Glutamatergic neuron (in vitro differentiated cells): ENCODE results near the gene PHACTR2. TPM values are rescaled to one million over a fixed set of nuclear protein-coding genes. Genes with fewer than 3 reads are reported as not detected.
"Not testable (repeated sequence)": the region's sequence is repeated elsewhere in the genome, so short reads cannot be mapped to it uniquely, and the experiment has no call there.

Source experiments
- DNase-seq: peaks from one replicate; pipeline ENCODE4 v3.0.0; 2022
- H3K27ac Mint-ChIP-seq: one replicate; pipeline ENCODE4 v1.8.0; 2020; ENCODE audit warnings: mild to moderate bottlenecking, mixed read lengths, inconsistent platforms; ENCODE audit not compliant: unreplicated experiment
- H3K27me3 Mint-ChIP-seq: one replicate; pipeline ENCODE4 v1.8.0; 2020; ENCODE audit warnings: mild to moderate bottlenecking, moderate library complexity, mixed read lengths, inconsistent platforms; ENCODE audit not compliant: unreplicated experiment
- H3K36me3 Mint-ChIP-seq: one replicate; pipeline ENCODE4 v1.8.0; 2020; ENCODE audit warnings: mild to moderate bottlenecking, mixed read lengths, inconsistent platforms; ENCODE audit not compliant: unreplicated experiment
- H3K4me1 Mint-ChIP-seq: one replicate; pipeline ENCODE4 v1.8.0; 2020; ENCODE audit warnings: mild to moderate bottlenecking, low read depth, mixed read lengths, inconsistent platforms; ENCODE audit not compliant: unreplicated experiment
- H3K4me3 Mint-ChIP-seq: one replicate; pipeline ENCODE4 v1.8.0; 2020; ENCODE audit warnings: mild to moderate bottlenecking, mixed read lengths, inconsistent platforms; ENCODE audit not compliant: unreplicated experiment
- H3K9me3 Mint-ChIP-seq: one replicate; pipeline ENCODE4 v1.8.0; 2020; ENCODE audit warnings: mild to moderate bottlenecking, moderate library complexity, mixed read lengths, inconsistent platforms; ENCODE audit not compliant: unreplicated experiment
- CTCF ChIP-seq: fragments of 200-600 bp; sonication (generic); IDR thresholded peaks from one replicate; pipeline ENCODE4 v1.5.0; 2021; ENCODE audit not compliant: partially characterized antibody, unreplicated experiment
- total RNA-seq: library from RNA; stranded (reverse); fragmentation: NEBNext Ultra II Directional; extraction: Animal tissue kit (Norgen Biotek cat#: 25700); gene quantifications from one replicate; pipeline ENCODE4 v1.2.1, GENCODE V29; 2021; ENCODE audit not compliant: unreplicated experiment

PHACTR2 gene
- total RNA-seq, 1 donor from 2014 or later, result 9.7 TPM

DNA sequence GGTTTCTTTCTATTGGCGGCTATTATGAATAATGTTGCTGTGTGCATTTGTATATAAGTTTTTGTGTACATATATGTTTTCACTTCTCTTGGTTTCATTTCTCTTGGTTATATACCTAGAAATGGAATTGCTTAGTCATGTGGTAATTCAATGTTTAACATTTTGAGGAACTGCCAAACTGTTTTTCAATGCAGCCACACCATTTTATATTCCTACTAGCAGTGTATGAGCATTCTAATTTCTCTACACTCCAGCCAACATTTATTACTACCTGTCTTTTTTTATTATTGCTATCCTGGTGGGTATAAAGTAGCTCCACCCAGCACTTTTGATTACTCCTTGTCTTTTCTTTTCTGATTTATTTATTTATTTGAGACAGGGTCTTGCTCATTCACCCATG, 54.8 kb downstream of the PHACTR2 start:
- no peaks in the 10 kb centered on the region for H3K4me1 Mint-ChIP-seq
- H3K27ac Mint-ChIP-seq, result no peak overlapping the region
- H3K27me3 Mint-ChIP-seq, result no peaks in the 10 kb centered on the region
- DNase-seq, result no peak
- no peak for TF ChIP-seq CTCF
- H3K9me3 Mint-ChIP-seq, result no peaks in the 10 kb centered on the region
- no peak overlapping the region for H3K4me3 Mint-ChIP-seq
- no peaks in the 10 kb centered on the region for H3K36me3 Mint-ChIP-seq

GRCh38 chr6:143733510-143733909, 55.7 kb downstream of the PHACTR2 start:
- no peaks in the 10 kb centered on the region for H3K4me1 Mint-ChIP-seq
- no peaks in the 10 kb centered on the region for H3K9me3 Mint-ChIP-seq
- H3K27ac Mint-ChIP-seq, result no peak overlapping the region
- no peaks in the 10 kb centered on the region for H3K36me3 Mint-ChIP-seq
- TF ChIP-seq CTCF, result no peak
- no peak for DNase-seq
- no peak overlapping the region for H3K4me3 Mint-ChIP-seq
- peaks cover 1% of the 10 kb centered on the region for H3K27me3 Mint-ChIP-seq

DNA sequence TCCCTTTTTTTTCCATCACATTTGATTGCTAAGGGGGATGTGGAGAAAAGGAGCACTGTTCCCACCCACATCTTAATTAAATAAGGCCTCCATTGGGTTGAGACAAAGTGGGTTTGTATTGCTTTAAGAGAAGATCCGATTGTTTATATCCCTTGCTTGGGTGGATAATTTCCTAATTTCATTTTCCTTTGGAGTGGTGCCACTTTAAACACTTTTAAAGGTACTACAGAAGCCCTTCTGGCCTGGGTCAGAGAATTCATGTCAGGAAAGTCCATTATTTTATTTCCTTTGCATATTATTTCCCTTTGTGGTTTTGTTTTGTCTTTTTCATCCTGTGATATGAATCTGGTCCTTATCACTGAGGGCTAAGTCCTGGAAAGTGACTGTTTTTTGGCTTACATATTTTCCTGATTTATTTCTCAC, 56.9 kb downstream of the PHACTR2 start:
- Mint-ChIP-seq H3K27me3 (peaks cover 1% of the 10 kb centered on the region), H3K27ac (peak overlapping the region; percentile 13), H3K4me3 (no peak overlapping the region), H3K4me1 (no peaks in the 10 kb centered on the region), H3K9me3 (no peaks in the 10 kb centered on the region), H3K36me3 (no peaks in the 10 kb centered on the region)
- TF ChIP-seq CTCF, result no peak
- no peak for DNase-seq

- DNase-seq, H3K27ac Mint-ChIP-seq, H3K27me3 Mint-ChIP-seq, H3K36me3 Mint-ChIP-seq, H3K9me3 Mint-ChIP-seq, H3K4me3 Mint-ChIP-seq, H3K4me1 Mint-ChIP-seq: not testable (repeated sequence)
Measured at GRCh38 chr6:143738072-143738690, 60.4 kb downstream of the PHACTR2 start.

DNA sequence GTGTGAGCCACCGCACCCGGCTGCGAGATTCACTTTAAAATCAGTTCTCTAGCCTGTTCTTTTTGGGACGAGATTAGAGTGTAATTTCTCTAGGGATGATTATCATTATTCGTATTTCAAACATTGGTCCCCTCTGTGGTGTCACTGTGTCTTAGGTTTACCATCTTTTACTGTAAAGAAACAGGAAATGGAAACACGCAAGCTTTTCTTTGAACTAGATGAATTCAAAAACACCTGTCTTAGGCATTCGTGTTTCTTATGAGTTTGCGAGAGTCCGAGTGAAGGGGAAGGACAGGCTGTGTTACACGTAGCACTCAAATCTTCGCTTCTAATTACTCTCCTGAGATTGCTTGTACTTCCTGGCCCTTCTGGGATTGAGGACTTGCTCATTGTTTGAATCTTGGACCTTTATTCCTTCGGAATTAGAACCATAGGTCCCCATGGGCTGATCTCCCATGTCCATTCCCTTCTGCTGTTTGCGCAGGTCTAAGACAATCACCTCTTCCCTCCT, 61.6 kb downstream of the PHACTR2 start:
- H3K4me1 Mint-ChIP-seq, result peaks cover 6% of the 10 kb centered on the region
- H3K4me3 Mint-ChIP-seq, result no peak overlapping the region
- H3K9me3 Mint-ChIP-seq, result no peaks in the 10 kb centered on the region
- TF ChIP-seq CTCF, result no peak
- H3K27me3 Mint-ChIP-seq, result peaks cover 1% of the 10 kb centered on the region
- H3K27ac Mint-ChIP-seq, result no peak overlapping the region
- no peak for DNase-seq
- H3K36me3 Mint-ChIP-seq, result no peaks in the 10 kb centered on the region
